ENCODE data around the gene PCBP3.

The PCBP3 gene

DNA sequence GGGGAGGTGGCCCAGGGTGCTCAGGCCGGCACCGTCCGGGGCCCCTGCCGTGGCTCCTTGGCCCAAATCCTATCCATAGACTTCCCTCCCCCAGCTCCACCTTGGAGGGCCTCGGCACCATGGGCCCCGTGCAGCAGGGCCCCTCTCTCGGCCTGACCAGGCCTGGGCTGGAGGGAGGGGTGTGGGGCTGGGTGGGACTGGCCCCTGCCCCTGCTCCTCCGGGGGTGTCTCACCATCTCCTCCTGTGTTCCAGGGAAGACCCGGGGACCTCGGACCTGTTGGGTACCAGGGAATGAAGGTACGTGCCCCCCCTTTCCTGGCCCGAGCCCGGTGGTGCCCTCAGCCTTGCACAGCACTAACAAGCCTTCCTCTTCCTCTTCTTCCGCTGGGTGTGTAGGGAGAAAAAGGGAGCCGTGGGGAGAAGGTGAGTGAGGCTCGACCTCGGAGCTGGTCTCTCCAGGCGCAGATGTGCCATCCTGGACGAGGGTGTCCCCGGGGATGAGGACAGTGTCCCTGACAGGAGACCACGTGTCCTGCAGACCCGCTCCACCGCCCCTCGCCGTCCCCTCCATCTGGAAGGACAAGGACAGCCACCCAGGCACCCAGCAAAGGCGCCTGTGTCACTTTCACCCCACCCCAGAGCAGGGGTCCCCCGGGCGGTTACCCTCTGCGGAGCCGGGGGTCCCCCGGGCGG is 346.0 kb downstream of the PCBP3 start:
- DNase-seq: no peak

DNA sequence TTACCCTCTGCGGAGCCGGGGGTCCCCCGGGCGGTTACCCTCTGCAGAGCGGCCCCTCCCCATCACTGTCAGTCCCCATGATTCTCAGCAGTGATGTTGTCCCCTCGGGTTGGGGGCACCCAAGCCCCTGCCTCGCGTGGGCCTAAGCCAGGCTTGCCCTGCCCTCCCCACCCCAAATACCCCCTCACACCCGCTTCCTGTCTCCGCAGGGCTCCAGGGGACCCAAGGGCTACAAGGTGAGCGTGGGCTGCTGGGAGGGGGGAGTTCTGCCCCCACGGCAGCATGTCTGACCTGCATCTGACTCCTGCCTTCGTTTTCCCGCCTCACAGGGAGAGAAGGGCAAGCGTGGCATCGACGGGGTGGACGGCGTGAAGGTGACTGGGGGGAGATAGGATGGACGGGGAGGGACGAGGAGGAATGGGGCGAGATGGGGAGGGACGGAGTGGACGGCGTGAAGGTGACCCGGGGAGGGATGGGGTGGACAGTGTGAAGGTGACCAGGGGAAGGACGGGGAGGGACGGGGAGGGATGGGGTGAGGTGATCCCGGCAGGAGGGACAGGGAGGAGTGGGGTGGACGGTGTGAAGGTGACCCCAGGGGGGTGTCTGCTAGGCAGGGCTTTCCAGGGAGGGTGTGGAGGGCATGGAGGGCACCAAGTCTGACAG is 346.7 kb downstream of the PCBP3 start:
- no peak for DNase-seq

DNA sequence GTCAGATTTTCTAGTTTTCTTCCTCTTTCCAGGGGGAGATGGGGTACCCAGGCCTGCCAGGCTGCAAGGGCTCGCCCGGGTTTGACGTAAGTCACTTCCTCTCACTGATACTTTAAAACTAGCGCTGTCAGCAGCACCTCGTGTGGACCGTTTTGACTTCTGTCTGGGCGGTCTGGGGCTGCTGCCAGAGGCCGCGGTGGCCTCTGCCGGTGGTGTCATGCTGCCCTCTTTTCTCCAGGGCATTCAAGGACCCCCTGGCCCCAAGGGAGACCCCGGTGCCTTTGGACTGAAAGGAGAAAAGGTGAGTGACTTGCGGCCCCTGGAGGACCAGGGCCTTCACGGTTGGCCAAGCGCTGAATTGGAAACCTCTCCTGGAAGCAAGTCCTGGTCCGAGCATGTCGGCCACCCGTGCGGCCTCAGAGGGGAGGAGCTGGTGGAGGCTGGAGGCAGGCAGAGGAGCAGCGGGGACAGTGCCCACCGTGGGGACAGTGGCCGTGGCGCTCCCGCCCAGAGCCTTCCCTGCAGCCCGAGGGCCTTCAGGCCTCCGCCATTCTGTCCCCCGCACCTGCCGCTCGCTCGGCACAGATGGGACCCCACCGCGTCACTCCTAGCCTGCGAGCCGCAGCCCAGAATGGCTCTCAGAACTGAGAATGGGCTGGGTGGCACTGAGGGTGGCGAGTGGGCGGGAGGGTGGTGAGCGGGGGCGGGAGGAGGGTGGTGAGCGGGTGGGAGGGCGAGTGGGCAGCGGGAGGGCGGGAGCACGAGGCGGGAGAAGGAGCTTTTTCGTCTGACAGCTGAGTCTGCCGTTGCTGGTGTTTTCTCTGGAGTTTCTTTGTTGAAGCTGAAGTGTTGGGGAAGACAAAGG is 347.4 kb downstream of the PCBP3 start:
- no peak for DNase-seq

DNA sequence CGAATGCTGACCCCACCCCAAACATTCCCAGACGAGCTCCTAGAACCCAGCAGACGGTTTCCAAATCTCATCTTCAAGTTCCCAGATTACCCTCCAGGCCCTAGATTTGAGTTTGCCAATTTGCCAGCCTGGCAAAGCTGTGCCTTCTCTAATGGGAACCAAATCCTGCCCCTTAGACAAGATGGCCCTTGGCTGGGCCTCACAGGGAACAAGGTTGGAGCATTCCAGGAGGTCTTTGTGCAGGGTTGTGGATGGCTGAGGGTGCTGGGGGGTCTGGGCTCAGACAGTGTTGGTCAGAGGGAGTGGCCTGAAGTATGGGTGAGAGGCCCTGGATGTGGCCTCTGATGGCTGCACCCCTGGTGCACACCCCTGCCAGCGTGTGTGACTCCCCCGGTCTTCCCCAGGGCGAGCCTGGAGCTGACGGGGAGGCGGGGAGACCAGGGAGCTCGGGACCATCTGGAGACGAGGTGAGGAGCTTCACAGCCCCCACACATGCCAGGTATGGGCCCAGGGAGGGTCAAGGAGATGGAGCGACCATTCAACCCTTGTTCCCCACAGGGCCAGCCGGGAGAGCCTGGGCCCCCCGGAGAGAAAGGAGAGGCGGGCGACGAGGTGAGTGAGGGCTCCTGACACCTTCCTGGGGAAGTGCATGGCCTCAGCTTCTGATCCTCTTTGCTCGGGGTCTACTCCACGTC is 348.2 kb downstream of the PCBP3 start:
- DNase-seq: no peak
